ENCODE data around the gene CBLB. TPM values are rescaled to one million over a fixed set of nuclear protein-coding genes. Genes with fewer than 3 reads are reported as not detected.

The CBLB gene
- total and polyA plus RNA-seq, 2 experiments from 2014 or later, result 20.5 to 47.7 TPM

GRCh38 chr3:105883798-105884377 is 15.1 kb upstream of the CBLB start:
- no peak overlapping the region for H3K27ac Mint-ChIP-seq
- no peaks in the 10 kb centered on the region for H4K20me1 ChIP-seq (replicated peaks; ENCODE audit: insufficient read depth)

GRCh38 chr3:105880681-105881290 is 12.0 kb upstream of the CBLB start:
- ATAC-seq, result no peak
- H3K9me2 ChIP-seq (ENCODE audit: insufficient read depth), result no peaks in the 10 kb centered on the region
- TF ChIP-seq REST (IDR thresholded peaks at IDR 0.05; ENCODE audit: unreplicated experiment) (no peak), NANOG (IDR thresholded peaks at IDR 0.05; ENCODE audit: borderline replicate concordance) (no peak), CREB1 (CRISPR knock-in tag; IDR thresholded peaks at IDR 0.05; ENCODE audit: low read depth) (no peak), CTCF (conservative IDR thresholded peaks at IDR 0.05; ENCODE audit: low read depth in 2 of 2) (no peak)

More at GRCh38 chr3:105883798-105884377, 15.1 kb upstream of the CBLB start:
- H3K36me3 Mint-ChIP-seq (ENCODE audit: low read depth), result no peaks in the 10 kb centered on the region
- no peak overlapping the region for H2AFZ ChIP-seq
- H3K4me1 ChIP-seq (ENCODE audit: insufficient read depth), result no peaks in the 10 kb centered on the region
- no peaks in the 10 kb centered on the region for H3K36me3 ChIP-seq (ENCODE audit: insufficient read depth)
- H3K9me3 Mint-ChIP-seq, result no peaks in the 10 kb centered on the region
- no peak overlapping the region for H3K4me2 ChIP-seq
- H3K4me1 Mint-ChIP-seq, result no peaks in the 10 kb centered on the region
- no peak overlapping the region for H3K27ac ChIP-seq (ENCODE audit: low read depth)
- H3K79me2 ChIP-seq (replicated peaks; ENCODE audit: insufficient read depth), result no peaks in the 10 kb centered on the region
- no peaks in the 10 kb centered on the region for H3K9me2 ChIP-seq (ENCODE audit: insufficient read depth)
- DNase-seq (ENCODE audit: low spot score), result no peak
- peaks cover 4% of the 10 kb centered on the region for H3K27me3 Mint-ChIP-seq (ENCODE audit: insufficient read depth, low read depth, poor library complexity)
- no peak overlapping the region for H3K4me3 Mint-ChIP-seq
- no peak for TF ChIP-seq REST (IDR thresholded peaks at IDR 0.05; ENCODE audit: unreplicated experiment)
- TF ChIP-seq ETS1 (IDR thresholded peaks at IDR 0.05), result no peak
- no peak for TF ChIP-seq NANOG (IDR thresholded peaks at IDR 0.05; ENCODE audit: borderline replicate concordance)
- no peak for TF ChIP-seq POLR2AphosphoS5 (IDR thresholded peaks at IDR 0.05; ENCODE audit: low read depth)
- H3F3A ChIP-seq (replicated peaks; ENCODE audit: low read depth), result no peaks in the 10 kb centered on the region
- no peak for ATAC-seq
- H3K4me3 ChIP-seq, result no peak overlapping the region
- H3K27me3 ChIP-seq (ENCODE audit: insufficient read depth), result no peaks in the 10 kb centered on the region

More at GRCh38 chr3:105880681-105881290, 12.0 kb upstream of the CBLB start:
- no peaks in the 10 kb centered on the region for H3F3A ChIP-seq (replicated peaks; ENCODE audit: low read depth)
- no peak overlapping the region for H3K27ac ChIP-seq (ENCODE audit: low read depth)
- H2AFZ ChIP-seq, result no peak overlapping the region
- H3K4me3 ChIP-seq, result no peak overlapping the region
- no peak for DNase-seq (ENCODE audit: low spot score)
- no peaks in the 10 kb centered on the region for H3K36me3 ChIP-seq (ENCODE audit: insufficient read depth)
- Mint-ChIP-seq H3K4me1 (peaks cover 9% of the 10 kb centered on the region; the same call in 2 of the 3 replicates), H3K9me3 (no peaks in the 10 kb centered on the region), H3K36me3 (ENCODE audit: low read depth) (no peaks in the 10 kb centered on the region), H3K4me3 (no peak overlapping the region), H3K27ac (no peak overlapping the region), H3K27me3 (ENCODE audit: insufficient read depth, low read depth, poor library complexity) (no peaks in the 10 kb centered on the region)
- no peaks in the 10 kb centered on the region for H4K20me1 ChIP-seq (replicated peaks; ENCODE audit: insufficient read depth)
- H3K4me2 ChIP-seq, result no peak overlapping the region
- no peaks in the 10 kb centered on the region for H3K79me2 ChIP-seq (replicated peaks; ENCODE audit: insufficient read depth)
- no peaks in the 10 kb centered on the region for H3K27me3 ChIP-seq (ENCODE audit: insufficient read depth)
- H3K4me1 ChIP-seq (ENCODE audit: insufficient read depth), result 0 out of 2 replicates have a peak, but pooled peaks cover 7% of the 10 kb centered on the region

Data from GM23338 (cell line).